K562 (cell line): Measurements from ENCODE around the gene PARP14. TPM values are rescaled to one million over a fixed set of nuclear protein-coding genes. Genes with fewer than 3 reads are reported as not detected.

Source experiments
- ATAC-seq: fragments of 200-7000 bp; cut with Tn5 transposase; 3 replicates; pipeline ENCODE4 v1.9.1; 2020; ENCODE audit warnings: moderate library complexity
- BruUV-seq: library from RNA; stranded (reverse); fragments of 400-500 nt; replicated peaks from 2 replicates; lab custom pipeline; 2021; lab: Mats Ljungman, UMichigan
- CTCF ChIA-PET: fragments of 300-600 bp; formaldehyde crosslinking; extraction: SDS; loops from one replicate; lab custom pipeline; 2021; ENCODE audit warnings: low intra/inter-chr PET ratio; lab: Yijun Ruan, JAX
- POLR2A ChIA-PET: fragments of 300-600, 350-650 bp; sonication (Branson Sonifier 250); formaldehyde crosslinking; extraction: SDS; loops from one replicate; lab custom pipeline; 2021; ENCODE audit warnings: antibody characterized with exemption, inconsistent platforms; lab: Yijun Ruan, JAX
- DNase-seq, 4 experiments: peaks; one replicate each; pipeline versions ENCODE4 v3.0.0 to v3.0.0-alpha.2; 2011 to 2018; ENCODE audit warnings: low spot score in 3 of 4, mixed read lengths in 3 of 4; ENCODE audit errors: extremely low read depth in 1 of 4
- FAIRE-seq: peaks from 2 replicates; lab custom pipeline; 2011; peaks lifted over from hg19 to GRCh38; lab: Jason Lieb, UNC
- H2AFZ ChIP-seq: 2 replicates; pipeline ENCODE4 v1.6.0; 2011; ENCODE audit warnings: low read depth, low read length, control low read depth, inconsistent platforms
- H3K27ac ChIP-seq: fragments of 200-600 bp; 3 replicates; pipeline ENCODE4 v1.8.0; 2011; ENCODE audit warnings: low read depth, mild to moderate bottlenecking, control low read depth, inconsistent platforms, low read length, moderate library complexity, mixed read lengths; ENCODE audit errors: extremely low read depth
- H3K27me3 ChIP-seq, 2 experiments: fragments of 300-600 bp in 1 of 2; 2 replicates in 1 of 2; 3 replicates in 1 of 2; pipeline versions ENCODE4 v1.6.0 to v1.8.0; 2011; ENCODE audit warnings: inconsistent platforms in 2 of 2, low read length in 2 of 2, mild to moderate bottlenecking in 1 of 2, mixed read lengths in 1 of 2, moderate library complexity in 1 of 2; ENCODE audit not compliant: control insufficient read depth in 2 of 2, insufficient read depth in 2 of 2
- H3K36me3 ChIP-seq: fragments of 300-600 bp; 3 replicates; pipeline ENCODE4 v1.8.0; 2011; ENCODE audit warnings: mild to moderate bottlenecking, low read length, inconsistent platforms; ENCODE audit not compliant: control insufficient read depth, insufficient read depth
- H3K4me1 ChIP-seq, 2 experiments: fragments of 200-600 bp in 1 of 2; replicated peaks in 1 of 2; 2 replicates in 1 of 2; 3 replicates in 1 of 2; pipeline versions ENCODE4 v1.5.1 to v1.8.0; 2011; ENCODE audit warnings: inconsistent platforms in 2 of 2, low read length in 2 of 2, mild to moderate bottlenecking in 1 of 2, mixed read lengths in 1 of 2, moderate library complexity in 1 of 2; ENCODE audit not compliant: control insufficient read depth in 2 of 2, insufficient read depth in 2 of 2
- H3K4me2 ChIP-seq: 2 replicates; pipeline ENCODE4 v1.6.1; 2011; ENCODE audit warnings: low read length, control low read depth, inconsistent platforms, mixed read lengths; ENCODE audit not compliant: insufficient read depth
- H3K4me3 ChIP-seq: fragments of 200-600 bp; sonication (generic), shearing (Covaris generic); 2 replicates; pipeline ENCODE4 v1.5.1; 2016; ENCODE audit warnings: control low read depth, inconsistent platforms
- H3K79me2 ChIP-seq: fragments of 200-600 bp; 3 replicates; pipeline ENCODE4 v1.8.0; 2011; ENCODE audit warnings: low read length, inconsistent platforms; ENCODE audit not compliant: control insufficient read depth, insufficient read depth
- H3K9ac ChIP-seq, 2 experiments: 2 replicates each; pipeline versions ENCODE4 v1.6.0 to v1.6.1; 2011; ENCODE audit warnings: low read depth in 2 of 2, low read length in 2 of 2, control low read depth in 1 of 2, inconsistent platforms in 1 of 2, mild to moderate bottlenecking in 1 of 2, mixed read lengths in 1 of 2; ENCODE audit not compliant: insufficient read depth in 1 of 2
- H3K9me1 ChIP-seq: one replicate; pipeline ENCODE4 v1.6.0; 2011; ENCODE audit warnings: inconsistent platforms, mild to moderate bottlenecking, low read length, moderate library complexity; ENCODE audit not compliant: control insufficient read depth, insufficient read depth
- H3K9me3 ChIP-seq: replicated peaks from 2 replicates; pipeline ENCODE4 v1.5.1; 2011; ENCODE audit warnings: low read depth, low read length, inconsistent platforms; ENCODE audit not compliant: control insufficient read depth, insufficient read depth
- H4K20me1 ChIP-seq: replicated peaks from 2 replicates; pipeline ENCODE4 v1.6.1; 2011; ENCODE audit warnings: low read length, inconsistent platforms, mixed read lengths; ENCODE audit not compliant: control insufficient read depth, insufficient read depth
- CBX2 ChIP-seq: fragments of 200-600 bp; sonication (generic); IDR thresholded peaks from one replicate; pipeline ENCODE4 v1.6.1; 2012; ENCODE audit warnings: mild to moderate bottlenecking, low read length, inconsistent platforms; ENCODE audit not compliant: insufficient read depth, poor library complexity, severe bottlenecking
- ETV5 ChIP-seq: sonication (generic); formaldehyde crosslinking; IDR thresholded peaks from 2 replicates; pipeline ENCODE4 v1.4.0; 2020; ENCODE audit warnings: low read depth, mild to moderate bottlenecking, missing genetic modification reagents
- GTF2B ChIP-seq: IDR thresholded peaks from 2 replicates; pipeline ENCODE4 v1.6.1; 2011; ENCODE audit not compliant: insufficient read length; ENCODE audit errors: extremely low read depth
- HBP1 ChIP-seq: fragments of 450-650 bp; formaldehyde crosslinking; IDR thresholded peaks from 2 replicates; pipeline ENCODE4 v1.4.0; 2022; ENCODE audit warnings: missing genetic modification characterization
- HCFC1 ChIP-seq: IDR thresholded peaks from 2 replicates; pipeline ENCODE4 v1.6.1; 2012; ENCODE audit warnings: low read depth, low read length, improper control_type of control experiment
- HNRNPLL ChIP-seq: fragments of 200-400 bp; formaldehyde crosslinking; IDR thresholded peaks from 2 replicates; pipeline ENCODE4 v1.6.1; 2017; ENCODE audit warnings: low read length, low read depth, mild to moderate bottlenecking; ENCODE audit not compliant: poor library complexity, severe bottlenecking
- MCM7 ChIP-seq, 2 experiments: fragments of 450-650 bp; IDR thresholded peaks; 2 replicates each; pipeline ENCODE4 v1.6.1; 2016 to 2018
- NUFIP1 ChIP-seq: fragments of 450-650 bp; IDR thresholded peaks from 2 replicates; pipeline ENCODE4 v1.6.1; 2018; ENCODE audit not compliant: partially characterized antibody
- PHTF2 ChIP-seq: fragments of 250-450 bp; sonication (Bioruptor Pico); IDR thresholded peaks from 2 replicates; pipeline ENCODE4 v1.5.0; 2021; ENCODE audit warnings: mild to moderate bottlenecking
- PRMT5 ChIP-seq: sonication (generic); formaldehyde crosslinking; IDR thresholded peaks from 2 replicates; pipeline ENCODE4 v1.5.0; 2020; ENCODE audit warnings: missing genetic modification reagents
- PTBP1 ChIP-seq: fragments of 200-400 bp; formaldehyde crosslinking; IDR thresholded peaks from 2 replicates; pipeline ENCODE4 v1.6.1; 2017; ENCODE audit warnings: low read depth, low read length
- SAP30 ChIP-seq: fragments of 200-600 bp; sonication (generic); IDR thresholded peaks from 2 replicates; pipeline ENCODE4 v1.6.1; 2012; ENCODE audit warnings: borderline replicate concordance, low read depth, mild to moderate bottlenecking, moderate library complexity, low read length, control low read depth, inconsistent platforms; ENCODE audit not compliant: insufficient read depth, poor library complexity, severe bottlenecking
- SMARCB1 ChIP-seq: IDR thresholded peaks from 2 replicates; pipeline ENCODE4 v1.6.1; 2011; ENCODE audit warnings: improper control_type of control experiment, low read depth; ENCODE audit not compliant: insufficient read length
- SRSF3 ChIP-seq: fragments of 200-400 bp; formaldehyde crosslinking; IDR thresholded peaks from 2 replicates; pipeline ENCODE4 v1.6.1; 2016; ENCODE audit warnings: mild to moderate bottlenecking, low read length, moderate library complexity; ENCODE audit not compliant: insufficient read depth
- ZFP36 ChIP-seq: fragments of 150-350 bp; IDR thresholded peaks from 2 replicates; pipeline ENCODE4 v1.6.1; 2018; ENCODE audit warnings: low read length, low read depth; ENCODE audit not compliant: partially characterized antibody
- ZNF133 ChIP-seq: fragments of 250-450 bp; sonication (Bioruptor Pico); IDR thresholded peaks from 2 replicates; pipeline ENCODE4 v1.4.0; 2020; ENCODE audit warnings: mild to moderate bottlenecking
- ZNF174 ChIP-seq: fragments of 250-450 bp; sonication (Bioruptor Pico); IDR thresholded peaks from 2 replicates; pipeline ENCODE4 v1.4.0; 2020; ENCODE audit warnings: mild to moderate bottlenecking
- in situ Hi-C: fragments of 300-500 bp; cut with MboI; formaldehyde crosslinking; loops from 4 replicates; pipeline ENCODE4 v1.15.0; 2018; ENCODE audit warnings: inconsistent platforms, mixed read lengths
- intact Hi-C: fragments of 100-400 bp; cut with micrococcal nuclease; formaldehyde crosslinking; loops from 2 replicates; pipeline ENCODE4 v1.14.2; 2022
- polyA plus RNA-seq, 8 experiments: library from polyadenylated mRNA; depleted of rRNA in 4 of 8; stranded (reverse) in 5 of 8; unstranded in 3 of 8; fragments of >200 nt; fragmentation: Nextera tagmentation in 2 of 8; fragmentation: Illumina TruSeq in 1 of 8; extraction: Ambion mirVana in 2 of 8; extraction: Trizol in 1 of 8; gene quantifications; 2 replicates each; pipeline versions ENCODE4 v1.2.1 to v1.2.3, GENCODE V29; 2011 to 2014; ENCODE audit warnings: inconsistent platforms in 1 of 8, missing spikeins in 1 of 8
- total RNA-seq, 7 experiments: library from RNA; depleted of rRNA in 6 of 7; stranded (reverse); fragments of >200 nt in 6 of 7; fragmentation: Illumina TruSeq in 2 of 7; extraction: Trizol in 2 of 7; gene quantifications; 2 replicates each; pipeline versions ENCODE4 v1.2.1 to v1.2.3, GENCODE V29; 2011 to 2021; ENCODE audit warnings: low replicate concordance in 1 of 7
- TF ChIP-seq, protein P1 (sequence below): fragments of 250-450 bp; sonication (Bioruptor Pico); IDR thresholded peaks from 2 replicates; pipeline ENCODE4 v1.5.0; 2021
- TF ChIP-seq, protein P2 (sequence below): sonication (generic); formaldehyde crosslinking; IDR thresholded peaks from 2 replicates; pipeline ENCODE4 v1.8.0; 2023; ENCODE audit warnings: mild to moderate bottlenecking, missing genetic modification reagents

The PARP14 gene
- total and polyA plus RNA-seq, 9 of the 15 experiments (the other 6 are each of a cell fraction or from before 2014, with no cell fraction given) = 3.1 to 14.4 (median 9.0) TPM

DNA sequence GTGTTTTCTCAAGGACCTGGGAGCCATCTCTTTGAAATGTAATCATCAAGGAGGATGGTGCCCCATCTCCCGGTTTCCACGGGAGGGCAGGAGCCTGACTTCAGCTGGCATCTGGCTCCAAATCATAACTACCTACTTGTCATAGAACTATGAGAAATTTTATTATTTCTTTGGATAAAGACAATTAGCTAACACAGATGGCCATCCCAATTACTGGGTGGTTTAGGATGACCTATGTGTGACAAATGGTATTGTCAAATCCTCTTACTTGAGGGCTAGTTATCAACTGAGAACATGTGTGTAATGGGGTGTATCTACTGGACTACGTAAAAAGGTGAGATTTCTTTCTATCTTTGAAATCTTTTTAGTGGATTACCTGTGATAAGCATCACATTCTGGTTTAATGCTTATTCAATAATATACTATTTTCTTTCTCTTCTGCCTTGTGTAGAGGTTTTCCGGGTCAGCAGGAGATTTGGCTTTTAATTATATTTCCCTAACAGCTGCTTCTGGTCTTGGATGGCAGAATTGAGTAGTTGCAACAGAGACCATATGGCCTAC, 15.3 kb upstream of the PARP14 start (continued):
- TF ChIP-seq, protein P1, sequence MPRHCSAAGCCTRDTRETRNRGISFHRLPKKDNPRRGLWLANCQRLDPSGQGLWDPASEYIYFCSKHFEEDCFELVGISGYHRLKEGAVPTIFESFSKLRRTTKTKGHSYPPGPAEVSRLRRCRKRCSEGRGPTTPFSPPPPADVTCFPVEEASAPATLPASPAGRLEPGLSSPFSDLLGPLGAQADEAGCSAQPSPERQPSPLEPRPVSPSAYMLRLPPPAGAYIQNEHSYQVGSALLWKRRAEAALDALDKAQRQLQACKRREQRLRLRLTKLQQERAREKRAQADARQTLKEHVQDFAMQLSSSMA = no peak

DNA sequence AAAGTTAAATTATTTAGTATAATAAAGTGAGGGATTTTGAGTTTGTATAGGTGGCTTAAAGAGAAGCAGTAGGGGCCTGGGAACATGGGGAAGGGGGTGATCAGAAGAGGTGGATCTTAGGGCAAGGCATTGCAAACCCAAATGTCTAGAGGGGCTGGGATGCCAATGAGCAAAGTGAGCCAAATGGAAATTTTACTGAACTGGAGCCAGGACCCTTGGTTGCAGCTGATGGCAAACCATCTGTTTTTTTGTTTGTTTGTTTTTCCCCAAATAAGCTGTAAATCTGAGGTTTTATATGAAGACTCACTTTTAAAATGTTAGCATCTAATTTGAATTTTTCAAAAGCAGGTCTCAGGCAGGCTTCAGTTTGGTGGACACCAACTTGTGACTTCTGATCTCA, 14.8 kb upstream of the PARP14 start:
- CTCF ChIA-PET = no interaction called here
- FAIRE-seq = no peak
- TF ChIP-seq, protein P2, sequence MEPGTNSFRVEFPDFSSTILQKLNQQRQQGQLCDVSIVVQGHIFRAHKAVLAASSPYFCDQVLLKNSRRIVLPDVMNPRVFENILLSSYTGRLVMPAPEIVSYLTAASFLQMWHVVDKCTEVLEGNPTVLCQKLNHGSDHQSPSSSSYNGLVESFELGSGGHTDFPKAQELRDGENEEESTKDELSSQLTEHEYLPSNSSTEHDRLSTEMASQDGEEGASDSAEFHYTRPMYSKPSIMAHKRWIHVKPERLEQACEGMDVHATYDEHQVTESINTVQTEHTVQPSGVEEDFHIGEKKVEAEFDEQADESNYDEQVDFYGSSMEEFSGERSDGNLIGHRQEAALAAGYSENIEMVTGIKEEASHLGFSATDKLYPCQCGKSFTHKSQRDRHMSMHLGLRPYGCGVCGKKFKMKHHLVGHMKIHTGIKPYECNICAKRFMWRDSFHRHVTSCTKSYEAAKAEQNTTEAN (CRISPR knock-in tag) = no peak
- TF ChIP-seq HCFC1 (no peak), ZNF174 (CRISPR knock-in tag) (no peak), SRSF3 (no peak), SMARCB1 (no peak), CBX2 (no peak), ZFP36 (no peak), HBP1 (CRISPR knock-in tag) (no peak), PRMT5 (no peak), PTBP1 (no peak), MCM7 (IDR thresholded peaks at IDR 0.05) (no peak), SAP30 (no peak), NUFIP1 (no peak), ZNF133 (no peak), HNRNPLL (no peak), GTF2B (no peak), ETV5 (CRISPR knock-in tag) (no peak), PHTF2 (CRISPR knock-in tag) (no peak)

More for the DNA sequence above, 14.8 kb upstream of the PARP14 start:
- H3K4me2 ChIP-seq = no peak overlapping the region
- POLR2A ChIA-PET = interaction anchor here (0.6 kb wide), 1 partner anchor 336 kb away, joined by 3 read pairs; no protein-coding TSS in a partner anchor
- no peaks in the 10 kb centered on the region for H3K9me1 ChIP-seq
- in situ Hi-C loops = no loop called here
- no peak overlapping the region for H3K27ac ChIP-seq
- H3K27me3 ChIP-seq = no peaks in the 10 kb centered on the region
- no TSS peak for BruUV-seq
- no peaks in the 10 kb centered on the region for H3K36me3 ChIP-seq
- no peak overlapping the region for H3K9ac ChIP-seq
- intact Hi-C loops = no loop called here
- no peaks in the 10 kb centered on the region for H3K79me2 ChIP-seq
- no peaks in the 10 kb centered on the region for H4K20me1 ChIP-seq
- no peak overlapping the region for H3K4me3 ChIP-seq
- no peak overlapping the region for H2AFZ ChIP-seq
- no peaks in the 10 kb centered on the region; a peak in 1 of 5 replicates for H3K4me1 ChIP-seq
- no peaks in the 10 kb centered on the region; the same call in 1 of the 2 replicates for H3K9me3 ChIP-seq
- ATAC-seq (no peak), DNase-seq (no peak)
